PFSK-1 (cell line): ENCODE data around the gene GALNT10.

Experiments used
- FOXP2 ChIP-seq: optimal IDR thresholded peaks from 2 replicates; pipeline ENCODE3; 2011; ENCODE audit warnings: borderline replicate concordance, control low read depth, inconsistent platforms; ENCODE audit not compliant: insufficient read depth; ENCODE audit errors: extremely low read length, extremely low read depth
- POLR2AphosphoS5 ChIP-seq: IDR thresholded peaks from 2 replicates; pipeline ENCODE4 v1.6.1; 2012; ENCODE audit warnings: low read depth, mild to moderate bottlenecking, control low read depth, low read length, moderate library complexity
- REST ChIP-seq, 2 experiments: IDR thresholded peaks; 2 replicates each; pipeline versions ENCODE4 v1.6.1 to v1.8.0; 2011 to 2012; ENCODE audit warnings: low read depth in 2 of 2, low read length in 2 of 2, control low read depth in 1 of 2, inconsistent platforms in 1 of 2, mild to moderate bottlenecking in 1 of 2, moderate library complexity in 1 of 2; ENCODE audit not compliant: insufficient read depth in 1 of 2
- SIN3A ChIP-seq: IDR thresholded peaks from 2 replicates; pipeline ENCODE4 v1.6.1; 2012; ENCODE audit warnings: mild to moderate bottlenecking, low read length, moderate library complexity, borderline replicate concordance; ENCODE audit not compliant: insufficient read depth
- TAF1 ChIP-seq: IDR thresholded peaks from 2 replicates; pipeline ENCODE4 v1.6.1; 2012; ENCODE audit warnings: low read length, control low read depth, borderline replicate concordance; ENCODE audit not compliant: insufficient read depth

The GALNT10 gene

GRCh38 chr5:154359221-154359573 lies 168.7 kb downstream of the GALNT10 start:
- TF ChIP-seq SIN3A (no peak), POLR2AphosphoS5 (no peak), TAF1 (no peak), FOXP2 (no peak), REST (IDR thresholded peaks at IDR 0.05; ENCODE audit: insufficient read depth in 1 of 2, low read depth in 2 of 2, low read length in 2 of 2) (no peak)

- no peak for TF ChIP-seq SIN3A
- TF ChIP-seq REST (IDR thresholded peaks at IDR 0.05; ENCODE audit: insufficient read depth in 1 of 2, low read depth in 2 of 2, low read length in 2 of 2) = no peak
- TF ChIP-seq FOXP2 = no peak
- TF ChIP-seq TAF1 = no peak
- no peak for TF ChIP-seq POLR2AphosphoS5
Observed at GRCh38 chr5:154363411-154363810, 172.9 kb downstream of the GALNT10 start.

- TF ChIP-seq POLR2AphosphoS5 = no peak
- no peak for TF ChIP-seq FOXP2
- no peak for TF ChIP-seq REST (IDR thresholded peaks at IDR 0.05; ENCODE audit: insufficient read depth in 1 of 2, low read depth in 2 of 2, low read length in 2 of 2)
- TF ChIP-seq SIN3A = no peak
- TF ChIP-seq TAF1 = no peak
Observed at GRCh38 chr5:154364771-154365170, 174.2 kb downstream of the GALNT10 start.

GRCh38 chr5:154365823-154366222 lies 175.3 kb downstream of the GALNT10 start:
- TF ChIP-seq POLR2AphosphoS5 = no peak
- no peak for TF ChIP-seq REST (IDR thresholded peaks at IDR 0.05; ENCODE audit: insufficient read depth in 1 of 2, low read depth in 2 of 2, low read length in 2 of 2)
- TF ChIP-seq FOXP2 = no peak
- no peak for TF ChIP-seq TAF1
- TF ChIP-seq SIN3A = no peak

- no peak for TF ChIP-seq FOXP2
Observed at GRCh38 chr5:154366353-154366752, 175.8 kb downstream of the GALNT10 start.
